Measurements from ENCODE around the gene VPREB3.
A peak's percentile ranks its signal among the peaks of the same experiment; 100 is the strongest.

DNA sequence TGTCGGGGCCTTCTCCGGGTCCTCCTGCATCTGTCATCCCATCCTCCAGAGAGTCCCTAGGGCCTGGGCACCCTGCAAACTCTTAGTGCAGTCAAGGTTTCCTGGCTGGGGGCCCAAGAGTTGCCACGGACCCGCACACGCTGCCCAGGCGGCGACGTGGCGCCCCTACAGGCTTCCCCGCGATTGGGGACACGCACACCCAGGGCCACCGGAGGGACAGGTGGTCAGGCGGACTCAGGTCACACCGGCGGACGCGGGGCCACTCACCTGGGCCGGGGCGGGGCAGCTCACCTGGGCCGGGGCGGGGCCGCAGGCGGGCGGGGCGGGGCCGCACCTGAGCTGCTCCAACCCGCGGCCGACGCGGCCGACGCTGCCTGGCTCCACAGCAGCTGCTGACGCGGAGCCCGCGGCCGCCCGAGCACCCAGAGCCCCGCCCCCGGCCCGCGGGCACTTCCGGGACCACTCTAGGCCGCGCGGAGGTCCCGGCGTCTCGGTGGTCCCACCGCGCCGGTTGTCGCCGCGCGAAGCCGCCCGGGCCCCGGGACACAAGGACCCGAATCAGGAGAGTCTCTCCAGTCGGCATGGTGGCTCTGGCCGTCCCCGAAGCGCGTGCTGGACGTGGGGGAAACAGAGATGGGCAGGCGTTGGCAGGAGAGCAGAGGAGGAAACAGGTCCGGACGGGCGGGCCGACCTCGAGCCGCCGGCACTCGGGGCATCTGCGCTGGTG is 3.3 kb downstream of the VPREB3 start, which contains the start of gene ZNF70:
- TF ChIP-seq CTCF (IDR thresholded peaks at IDR 0.05; ENCODE audit: low read length) (peak; percentile 27; the same call in 1 of the 2 replicates), EZH2 (IDR thresholded peaks at IDR 0.05; ENCODE audit: borderline replicate concordance, low read length) (no peak)
